Fibroblast of lung (primary cell): ENCODE data around the gene CTDNEP1. TPM values are rescaled to one million over a fixed set of nuclear protein-coding genes. Genes with fewer than 3 reads are reported as not detected.

Source experiments
- DNase-seq, 2 donors: peaks; one replicate each; pipeline versions ENCODE4 v3.0.0 to v3.0.0-alpha.2; 2010; ENCODE audit warnings: low read depth in 2 of 2
- H2AFZ ChIP-seq: 2 replicates; pipeline ENCODE4 v1.5.1; 2012; ENCODE audit warnings: low read length, control low read depth, inconsistent platforms
- H3K27ac ChIP-seq: 2 replicates; pipeline ENCODE4 v1.5.1; 2011; ENCODE audit warnings: low read length, control low read depth; ENCODE audit not compliant: insufficient read depth
- H3K27me3 ChIP-seq: 2 replicates; pipeline ENCODE4 v1.5.1; 2011; ENCODE audit warnings: mild to moderate bottlenecking, low read length; ENCODE audit not compliant: control insufficient read depth, insufficient read depth
- H3K36me3 ChIP-seq: 2 replicates; pipeline ENCODE4 v1.5.1; 2011; ENCODE audit warnings: low read length; ENCODE audit not compliant: control insufficient read depth, insufficient read depth
- H3K4me1 ChIP-seq: 2 replicates; pipeline ENCODE4 v1.5.1; 2011; ENCODE audit warnings: low read length; ENCODE audit not compliant: control insufficient read depth, insufficient read depth; ENCODE audit errors: extremely low read depth
- H3K4me2 ChIP-seq: 2 replicates; pipeline ENCODE4 v1.5.1; 2011; ENCODE audit warnings: low read length, control low read depth; ENCODE audit not compliant: insufficient read depth; ENCODE audit errors: extremely low read depth
- H3K4me3 ChIP-seq, 4 experiments: fragments of 200-600 bp in 1 of 4; sonication (generic) in 1 of 4; replicated peaks in 1 of 4; 2 replicates each; pipeline ENCODE4 v1.5.1; 2011 to 2016; ENCODE audit warnings: low read length in 4 of 4, low read depth in 3 of 4, mild to moderate bottlenecking in 3 of 4, control low read depth in 2 of 4, inconsistent platforms in 1 of 4, mixed read lengths in 1 of 4; ENCODE audit not compliant: insufficient read depth in 1 of 4; ENCODE audit errors: control extremely low read depth in 1 of 4
- H3K79me2 ChIP-seq: 2 replicates; pipeline ENCODE4 v1.5.1; 2012; ENCODE audit warnings: mild to moderate bottlenecking, low read length, inconsistent platforms; ENCODE audit not compliant: control insufficient read depth, insufficient read depth
- H3K9ac ChIP-seq: 2 replicates; pipeline ENCODE4 v1.5.1; 2011; ENCODE audit warnings: mild to moderate bottlenecking, low read length, control low read depth; ENCODE audit not compliant: insufficient read depth
- H3K9me3 ChIP-seq: 2 replicates; pipeline ENCODE4 v1.5.1; 2012; ENCODE audit warnings: low read depth, low read length; ENCODE audit not compliant: control insufficient read depth, insufficient read depth
- H4K20me1 ChIP-seq: 2 replicates; pipeline ENCODE4 v1.5.1; 2011; ENCODE audit warnings: low read length; ENCODE audit not compliant: control insufficient read depth, insufficient read depth; ENCODE audit errors: extremely low read depth
- EZH2 ChIP-seq: IDR thresholded peaks from 2 replicates; pipeline ENCODE4 v1.5.1; 2012; ENCODE audit warnings: low read length, control low read depth, mild to moderate bottlenecking; ENCODE audit errors: missing control alignments
- polyA plus RNA-seq, 2 donors: library from polyadenylated mRNA; depleted of rRNA in 1 of 2; stranded (reverse) in 1 of 2; unstranded in 1 of 2; fragments of >200 nt; gene quantifications; 2 replicates each; pipeline ENCODE4 v1.2.1, GENCODE V29; 2011 to 2012; ENCODE audit warnings: missing spikeins in 1 of 2
- total RNA-seq: library from RNA; depleted of rRNA; stranded (reverse); fragments of >200 nt; gene quantifications from 2 replicates; pipeline ENCODE4 v1.2.1, GENCODE V29; 2014
- TF ChIP-seq, protein P1 (sequence below), 2 donors: IDR thresholded peaks in 1 of 2; conservative IDR thresholded peaks in 1 of 2; 1 replicate in 1 of 2; 2 replicates in 1 of 2; pipeline ENCODE4 v1.5.1; 2011 to 2012; ENCODE audit warnings: low read length in 2 of 2, control low read depth in 1 of 2, inconsistent platforms in 1 of 2, low read depth in 1 of 2, mild to moderate bottlenecking in 1 of 2

The CTDNEP1 gene
- total and polyA plus RNA-seq, 2 donors (not counting 1 experiment from before 2014, with no cell fraction given), result 40.5 to 134 TPM

DNA sequence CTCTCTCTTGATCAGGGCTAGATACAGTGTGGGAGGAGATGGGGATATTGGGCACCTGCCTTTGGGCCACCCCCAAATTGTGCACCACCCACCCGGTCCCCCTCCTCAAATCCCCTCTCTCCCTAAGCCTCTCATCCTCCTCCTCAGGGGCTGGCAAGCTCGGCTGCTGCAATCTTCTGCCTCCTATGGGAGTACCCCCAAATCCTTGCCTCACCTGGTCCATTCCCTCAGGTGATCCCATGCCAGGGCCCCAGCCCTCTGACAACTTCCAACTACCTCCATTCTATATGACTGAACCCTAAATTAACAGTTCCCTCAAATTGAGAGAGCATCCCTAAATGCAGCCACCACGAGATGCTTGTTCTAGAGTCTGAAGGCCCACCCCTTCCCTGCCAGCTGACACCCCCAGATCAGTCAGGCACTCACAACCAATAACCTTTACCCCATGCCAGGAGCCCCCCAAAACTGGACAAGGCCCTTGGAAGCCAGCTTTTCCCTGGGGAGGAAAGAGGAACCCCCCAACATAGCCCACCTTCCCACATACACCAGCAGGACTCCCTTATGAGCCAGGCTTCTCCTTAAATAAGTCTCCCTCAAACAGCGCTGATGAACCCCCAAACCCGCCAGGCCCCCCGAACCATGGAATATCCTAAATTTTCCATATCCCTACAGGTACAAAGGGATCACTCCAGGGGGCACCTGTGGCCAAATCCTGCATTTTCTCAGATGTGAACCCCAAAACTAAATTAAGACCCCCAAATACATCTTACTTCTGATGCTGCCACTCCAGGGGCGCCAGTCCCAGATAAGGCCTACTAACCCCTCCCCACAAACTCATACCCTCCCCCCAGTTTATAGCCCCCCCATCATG, 35.1 kb downstream of the CTDNEP1 start:
- peaks cover 40% of the 10 kb centered on the region for H3K79me2 ChIP-seq
- no peak overlapping the region for H2AFZ ChIP-seq
- peaks cover 17% of the 10 kb centered on the region for H3K4me1 ChIP-seq
- H3K36me3 ChIP-seq, result peaks cover 6% of the 10 kb centered on the region
- H3K9ac ChIP-seq, result peak overlapping the region; percentile 63
- DNase-seq, result no peak
- peak overlapping the region; percentile 92 for H3K4me2 ChIP-seq
- no peak for TF ChIP-seq EZH2
- TF ChIP-seq, protein P1, sequence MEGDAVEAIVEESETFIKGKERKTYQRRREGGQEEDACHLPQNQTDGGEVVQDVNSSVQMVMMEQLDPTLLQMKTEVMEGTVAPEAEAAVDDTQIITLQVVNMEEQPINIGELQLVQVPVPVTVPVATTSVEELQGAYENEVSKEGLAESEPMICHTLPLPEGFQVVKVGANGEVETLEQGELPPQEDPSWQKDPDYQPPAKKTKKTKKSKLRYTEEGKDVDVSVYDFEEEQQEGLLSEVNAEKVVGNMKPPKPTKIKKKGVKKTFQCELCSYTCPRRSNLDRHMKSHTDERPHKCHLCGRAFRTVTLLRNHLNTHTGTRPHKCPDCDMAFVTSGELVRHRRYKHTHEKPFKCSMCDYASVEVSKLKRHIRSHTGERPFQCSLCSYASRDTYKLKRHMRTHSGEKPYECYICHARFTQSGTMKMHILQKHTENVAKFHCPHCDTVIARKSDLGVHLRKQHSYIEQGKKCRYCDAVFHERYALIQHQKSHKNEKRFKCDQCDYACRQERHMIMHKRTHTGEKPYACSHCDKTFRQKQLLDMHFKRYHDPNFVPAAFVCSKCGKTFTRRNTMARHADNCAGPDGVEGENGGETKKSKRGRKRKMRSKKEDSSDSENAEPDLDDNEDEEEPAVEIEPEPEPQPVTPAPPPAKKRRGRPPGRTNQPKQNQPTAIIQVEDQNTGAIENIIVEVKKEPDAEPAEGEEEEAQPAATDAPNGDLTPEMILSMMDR (conservative IDR thresholded peaks at IDR 0.05 in 1 of 2, IDR thresholded peaks at IDR 0.05 in 1 of 2; ENCODE audit: low read depth in 1 of 2, low read length in 2 of 2), result no peak
- H3K4me3 ChIP-seq, result peak overlapping the region; percentile 54 to 78 (median 66)
- H3K27ac ChIP-seq, result peak overlapping the region; percentile 22
- no peaks in the 10 kb centered on the region for H4K20me1 ChIP-seq
- no peaks in the 10 kb centered on the region for H3K27me3 ChIP-seq
- H3K9me3 ChIP-seq, result no peaks in the 10 kb centered on the region

DNA sequence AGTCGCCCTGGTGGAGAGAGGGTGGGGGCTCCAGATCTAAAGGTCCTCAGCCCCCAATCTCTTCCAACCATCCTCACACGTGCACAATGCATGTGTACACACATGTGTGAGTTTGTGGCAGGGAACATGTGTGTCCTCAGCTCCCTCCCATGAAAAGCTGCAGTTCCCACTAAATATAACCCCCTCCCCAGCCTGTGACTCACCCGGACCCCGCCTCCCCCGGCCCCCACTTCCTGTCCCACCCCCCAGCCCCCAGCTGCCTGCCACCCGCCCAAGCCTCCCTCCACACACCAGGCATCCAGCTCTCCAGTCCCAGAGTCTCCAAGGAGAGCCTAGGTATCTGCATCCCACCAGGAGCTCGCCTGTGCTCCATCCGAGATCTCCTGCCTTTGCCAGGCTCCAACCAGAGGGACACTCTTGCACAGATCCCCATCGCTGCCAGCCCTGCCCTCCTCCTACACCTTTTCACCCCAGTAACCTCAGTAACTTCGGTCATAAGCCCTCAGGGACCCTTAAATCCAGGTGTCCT, 35.8 kb downstream of the CTDNEP1 start:
- Histone ChIP-seq H2AFZ (no peak overlapping the region), H3K36me3 (peaks cover 2% of the 10 kb centered on the region), H3K4me3 (peak overlapping the region; percentile 54 to 78 (median 66)), H3K4me2 (peak overlapping the region; percentile 92), H3K9ac (no peak overlapping the region), H3K9me3 (no peaks in the 10 kb centered on the region), H3K79me2 (peaks cover 36% of the 10 kb centered on the region), H3K4me1 (peaks cover 14% of the 10 kb centered on the region), H3K27me3 (no peaks in the 10 kb centered on the region), H4K20me1 (no peaks in the 10 kb centered on the region), H3K27ac (peak overlapping the region; percentile 89)
- TF ChIP-seq EZH2, result no peak
- TF ChIP-seq, protein P1 (conservative IDR thresholded peaks at IDR 0.05 in 1 of 2, IDR thresholded peaks at IDR 0.05 in 1 of 2; ENCODE audit: low read depth in 1 of 2, low read length in 2 of 2), result no peak
- DNase-seq, result peak in 1 of 2 donors; percentile 44

DNA sequence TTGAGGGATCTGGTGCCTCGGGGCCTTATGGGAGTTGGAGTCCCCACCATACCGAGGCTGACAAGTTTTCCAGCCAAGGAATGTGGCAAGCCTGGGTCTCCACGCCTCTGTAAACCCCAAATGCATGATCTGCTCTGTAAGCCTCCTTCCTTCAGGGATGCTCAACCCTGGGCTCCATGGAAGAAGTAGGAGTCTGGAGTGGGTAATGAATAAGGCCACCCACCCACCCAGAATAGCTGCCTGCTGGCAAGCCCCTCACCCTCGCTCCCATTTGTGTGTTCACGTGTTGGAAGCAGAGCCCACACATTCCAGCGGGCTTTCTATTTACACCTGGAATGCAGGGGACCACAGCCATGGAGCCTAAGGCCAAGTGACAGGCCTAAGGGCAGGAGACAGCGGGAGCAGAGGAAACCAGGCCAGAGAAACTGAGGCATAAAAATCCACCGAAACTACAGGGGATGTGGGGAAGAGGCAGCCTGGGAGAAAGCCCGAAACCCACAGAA, 36.3 kb downstream of the CTDNEP1 start:
- Histone ChIP-seq H2AFZ (no peak overlapping the region), H3K27me3 (no peaks in the 10 kb centered on the region), H3K9me3 (no peaks in the 10 kb centered on the region), H3K4me3 (peak overlapping the region; percentile 40 to 78 (median 56)), H3K36me3 (no peaks in the 10 kb centered on the region), H3K9ac (peak overlapping the region; percentile 72), H4K20me1 (no peaks in the 10 kb centered on the region), H3K4me1 (peaks cover 10% of the 10 kb centered on the region), H3K79me2 (peaks cover 32% of the 10 kb centered on the region), H3K4me2 (peak overlapping the region; percentile 76), H3K27ac (peak overlapping the region; percentile 89)
- TF ChIP-seq EZH2, result no peak
- TF ChIP-seq, protein P1 (conservative IDR thresholded peaks at IDR 0.05 in 1 of 2, IDR thresholded peaks at IDR 0.05 in 1 of 2; ENCODE audit: low read depth in 1 of 2, low read length in 2 of 2), result no peak
- no peak for DNase-seq
